ENCODE measurements around the gene TARS3. TPM values are rescaled to one million over a fixed set of nuclear protein-coding genes. Genes with fewer than 3 reads are reported as not detected.
A peak's percentile ranks its signal among the peaks of the same experiment; 100 is the strongest.
"Not testable (repeated sequence)": the region's sequence is repeated elsewhere in the genome, so short reads cannot be mapped to it uniquely, and the experiment has no call there.

The TARS3 gene
- polyA plus RNA-seq, 1 donor, result 19.9 TPM

GRCh38 chr15:101654171-101654570, 70.1 kb downstream of the TARS3 start:
- no peak for DNase-seq

GRCh38 chr15:101652786-101653430, 71.4 kb downstream of the TARS3 start:
- no peak for DNase-seq

- peak; percentile 97 for DNase-seq
Observed at GRCh38 chr15:101652098-101652785, 72.0 kb downstream of the TARS3 start, which contains the start of gene TM2D3. TM2D3 (minus strand) TSS chr15:101652381; CDS start chr15:101652361, 20 bp downstream.

- no peak for DNase-seq
Observed at GRCh38 chr15:101651554-101652097, 72.6 kb downstream of the TARS3 start.

- no peak for DNase-seq
Observed at GRCh38 chr15:101650145-101650544, 74.1 kb downstream of the TARS3 start.

GRCh38 chr15:101648356-101648755, 75.9 kb downstream of the TARS3 start:
- no peak for DNase-seq

- no peak for DNase-seq
Observed at GRCh38 chr15:101647251-101647650, 77.0 kb downstream of the TARS3 start.

- DNase-seq, result no peak
Observed at GRCh38 chr15:101646672-101647071, 77.6 kb downstream of the TARS3 start.

- no peak for DNase-seq
Observed at GRCh38 chr15:101642361-101642760, 81.9 kb downstream of the TARS3 start.

- no peak for DNase-seq
Observed at GRCh38 chr15:101641894-101642293, 82.4 kb downstream of the TARS3 start.

GRCh38 chr15:101641129-101641764, 83.0 kb downstream of the TARS3 start:
- DNase-seq, result peak; percentile 76

GRCh38 chr15:101639667-101640066, 84.6 kb downstream of the TARS3 start:
- DNase-seq, result no peak

GRCh38 chr15:101637919-101638318, 86.4 kb downstream of the TARS3 start:
- no peak for DNase-seq

- no peak for DNase-seq
Observed at GRCh38 chr15:101637516-101637915, 86.8 kb downstream of the TARS3 start.

- DNase-seq, result no peak
Observed at GRCh38 chr15:101637038-101637437, 87.2 kb downstream of the TARS3 start.

- DNase-seq, result no peak
Observed at GRCh38 chr15:101635944-101636727, 88.1 kb downstream of the TARS3 start.

GRCh38 chr15:101633356-101633755, 90.9 kb downstream of the TARS3 start:
- DNase-seq, result no peak

GRCh38 chr15:101626729-101627128, 97.5 kb downstream of the TARS3 start:
- DNase-seq, result not testable (repeated sequence)

- DNase-seq, result no peak
Observed at GRCh38 chr15:101625980-101626379, 98.3 kb downstream of the TARS3 start.

- DNase-seq, result no peak
Observed at GRCh38 chr15:101625184-101625583, 99.1 kb downstream of the TARS3 start.

GRCh38 chr15:101623367-101624304, 100.6 kb downstream of the TARS3 start:
- DNase-seq, result no peak

All from hindlimb muscle (tissue), 1 donor.